ENCODE measurements around the gene DNAH10.

DNAH10 gene

GRCh38 chr12:123933214-123933613 is 171.1 kb downstream of the DNAH10 start:
- Histone ChIP-seq H3K4me3 (ENCODE audit: low read length) (no peak overlapping the region), H3K27me3 (ENCODE audit: control insufficient read depth, insufficient read depth, low read length) (peaks cover 9% of the 10 kb centered on the region), H3K4me1 (ENCODE audit: control insufficient read depth, insufficient read depth, low read length) (peaks cover under 1% of the 10 kb centered on the region), H3K36me3 (ENCODE audit: insufficient read depth, low read length) (peaks cover 19% of the 10 kb centered on the region), H3K4me2 (ENCODE audit: low read length) (no peak overlapping the region), H3K9ac (ENCODE audit: low read depth, low read length) (no peak overlapping the region), H3K9me3 (replicated peaks; ENCODE audit: low read length) (no peaks in the 10 kb centered on the region)

- Histone ChIP-seq H3K9ac (ENCODE audit: low read depth, low read length) (no peak overlapping the region), H3K9me3 (replicated peaks; ENCODE audit: low read length) (no peaks in the 10 kb centered on the region), H3K4me3 (ENCODE audit: low read length) (no peak overlapping the region), H3K4me1 (ENCODE audit: control insufficient read depth, insufficient read depth, low read length) (peaks cover 4% of the 10 kb centered on the region), H3K36me3 (ENCODE audit: insufficient read depth, low read length) (peaks cover 20% of the 10 kb centered on the region), H3K27me3 (ENCODE audit: control insufficient read depth, insufficient read depth, low read length) (peaks cover 4% of the 10 kb centered on the region), H3K4me2 (ENCODE audit: low read length) (no peak overlapping the region)
These were observed 172.0 kb downstream of the DNAH10 start for GRCh38 chr12:123934016-123934620.

- H3K4me1 ChIP-seq (ENCODE audit: control insufficient read depth, insufficient read depth, low read length), result peaks cover 4% of the 10 kb centered on the region
- no peak overlapping the region for H3K4me3 ChIP-seq (ENCODE audit: low read length)
- peaks cover 24% of the 10 kb centered on the region for H3K36me3 ChIP-seq (ENCODE audit: insufficient read depth, low read length)
- H3K9ac ChIP-seq (ENCODE audit: low read depth, low read length), result no peak overlapping the region
- no peaks in the 10 kb centered on the region for H3K27me3 ChIP-seq (ENCODE audit: control insufficient read depth, insufficient read depth, low read length)
- H3K9me3 ChIP-seq (replicated peaks; ENCODE audit: low read length), result no peaks in the 10 kb centered on the region
- H3K4me2 ChIP-seq (ENCODE audit: low read length), result no peak overlapping the region
These were observed 172.7 kb downstream of the DNAH10 start for GRCh38 chr12:123934829-123935228.

DNA sequence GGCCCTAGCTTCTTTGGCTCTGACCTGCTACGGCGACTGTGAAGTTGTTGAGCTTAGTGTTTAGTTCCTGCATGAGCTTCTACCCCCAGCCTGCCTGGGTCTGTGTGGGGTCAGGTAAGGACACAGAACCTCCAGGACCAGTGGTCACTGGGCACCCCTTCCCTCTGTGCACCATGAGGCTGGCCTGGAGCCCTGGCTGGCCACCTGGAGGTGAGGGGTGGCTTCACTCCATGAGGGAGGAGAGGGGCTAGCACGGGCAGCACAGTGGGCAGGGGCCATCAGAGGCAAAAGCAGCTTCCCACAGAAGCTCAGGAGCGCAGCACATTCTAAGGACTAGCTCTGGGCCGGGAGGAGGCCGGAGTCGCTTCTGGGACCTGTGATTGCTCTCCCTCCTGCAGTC is 173.9 kb downstream of the DNAH10 start:
- no peaks in the 10 kb centered on the region for H3K9me3 ChIP-seq (replicated peaks; ENCODE audit: low read length)
- H3K4me2 ChIP-seq (ENCODE audit: low read length), result no peak overlapping the region
- H3K4me1 ChIP-seq (ENCODE audit: control insufficient read depth, insufficient read depth, low read length), result peaks cover 4% of the 10 kb centered on the region
- H3K9ac ChIP-seq (ENCODE audit: low read depth, low read length), result no peak overlapping the region
- H3K4me3 ChIP-seq (ENCODE audit: low read length), result no peak overlapping the region
- H3K36me3 ChIP-seq (ENCODE audit: insufficient read depth, low read length), result peaks cover 33% of the 10 kb centered on the region
- no peaks in the 10 kb centered on the region for H3K27me3 ChIP-seq (ENCODE audit: control insufficient read depth, insufficient read depth, low read length)

DNA sequence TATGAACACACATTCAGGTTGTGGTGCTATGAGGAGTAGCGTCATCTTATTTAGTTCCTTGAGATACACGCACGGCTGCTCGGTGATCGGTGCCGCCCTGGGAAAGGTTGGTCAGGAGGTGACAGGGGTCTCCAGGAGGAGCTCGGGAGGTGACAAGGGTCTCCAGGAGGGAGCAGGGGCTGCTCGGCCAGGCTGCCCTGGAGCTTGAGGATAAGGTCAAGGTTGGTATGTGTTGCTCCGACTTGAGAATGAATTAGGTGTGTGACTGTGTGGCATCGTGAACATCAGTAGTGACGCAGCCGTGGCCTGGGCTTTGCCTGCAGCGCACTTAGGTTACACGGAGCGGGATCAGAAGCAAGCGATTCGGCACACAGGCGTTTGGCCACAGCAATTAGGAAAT is 174.4 kb downstream of the DNAH10 start:
- H3K27me3 ChIP-seq (ENCODE audit: control insufficient read depth, insufficient read depth, low read length), result no peaks in the 10 kb centered on the region
- H3K36me3 ChIP-seq (ENCODE audit: insufficient read depth, low read length), result peaks cover 38% of the 10 kb centered on the region
- no peak overlapping the region for H3K4me2 ChIP-seq (ENCODE audit: low read length)
- H3K4me1 ChIP-seq (ENCODE audit: control insufficient read depth, insufficient read depth, low read length), result peaks cover 4% of the 10 kb centered on the region
- no peak overlapping the region for H3K9ac ChIP-seq (ENCODE audit: low read depth, low read length)
- H3K9me3 ChIP-seq (replicated peaks; ENCODE audit: low read length), result no peaks in the 10 kb centered on the region
- no peak overlapping the region for H3K4me3 ChIP-seq (ENCODE audit: low read length)

DNA sequence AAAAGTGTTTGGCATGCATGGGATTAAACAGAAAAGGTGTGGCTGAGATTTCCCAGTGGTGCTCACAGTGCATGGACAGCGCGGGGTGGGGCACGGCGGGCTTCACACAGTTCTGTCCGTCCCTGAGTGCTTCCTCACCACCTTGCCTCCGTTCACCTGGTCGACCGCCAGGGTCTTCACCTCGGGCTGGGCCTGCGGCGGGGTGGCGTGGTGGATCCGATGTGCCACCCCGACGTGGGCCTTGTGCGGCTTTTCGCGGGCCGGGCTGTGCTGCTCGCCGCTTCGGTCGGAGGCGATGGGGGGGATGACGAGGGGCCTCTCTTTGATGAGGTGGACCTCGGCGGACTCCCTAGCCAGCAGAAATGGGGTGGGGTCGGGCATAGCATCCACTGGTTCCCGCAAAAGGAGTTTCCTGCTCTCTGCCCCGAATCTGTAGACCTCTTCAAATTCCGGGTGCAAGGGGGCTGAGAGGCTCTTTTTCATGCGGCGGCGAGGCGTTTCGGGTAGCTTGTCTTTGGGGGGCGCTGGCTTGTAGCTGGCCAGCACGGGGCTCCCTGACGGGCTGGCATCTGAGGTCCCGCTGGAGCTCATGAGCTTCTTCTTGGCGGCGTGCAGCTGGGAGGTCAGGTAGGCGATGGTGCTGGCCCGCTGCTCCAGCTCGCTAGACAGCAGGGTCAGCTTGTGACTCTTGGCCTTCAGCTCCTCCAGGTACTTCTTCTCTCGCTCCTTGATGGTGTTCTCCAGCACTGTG is 175.0 kb downstream of the DNAH10 start:
- H3K27me3 ChIP-seq (ENCODE audit: control insufficient read depth, insufficient read depth, low read length), result no peaks in the 10 kb centered on the region
- H3K4me2 ChIP-seq (ENCODE audit: low read length), result no peak overlapping the region
- no peak overlapping the region for H3K4me3 ChIP-seq (ENCODE audit: low read length)
- H3K4me1 ChIP-seq (ENCODE audit: control insufficient read depth, insufficient read depth, low read length), result peaks cover 10% of the 10 kb centered on the region
- peaks cover 44% of the 10 kb centered on the region for H3K36me3 ChIP-seq (ENCODE audit: insufficient read depth, low read length)
- H3K9me3 ChIP-seq (replicated peaks; ENCODE audit: low read length), result peaks cover 5% of the 10 kb centered on the region
- no peak overlapping the region for H3K9ac ChIP-seq (ENCODE audit: low read depth, low read length)

- H3K9ac ChIP-seq (ENCODE audit: low read depth, low read length), result no peak overlapping the region
- H3K36me3 ChIP-seq (ENCODE audit: insufficient read depth, low read length), result peaks cover 44% of the 10 kb centered on the region
- no peak overlapping the region for H3K4me3 ChIP-seq (ENCODE audit: low read length)
- H3K9me3 ChIP-seq (replicated peaks; ENCODE audit: low read length), result peaks cover 5% of the 10 kb centered on the region
- no peak overlapping the region for H3K4me2 ChIP-seq (ENCODE audit: low read length)
- H3K27me3 ChIP-seq (ENCODE audit: control insufficient read depth, insufficient read depth, low read length), result no peaks in the 10 kb centered on the region
- peaks cover 15% of the 10 kb centered on the region for H3K4me1 ChIP-seq (ENCODE audit: control insufficient read depth, insufficient read depth, low read length)
These were observed 175.8 kb downstream of the DNAH10 start for GRCh38 chr12:123937707-123938591.

DNA sequence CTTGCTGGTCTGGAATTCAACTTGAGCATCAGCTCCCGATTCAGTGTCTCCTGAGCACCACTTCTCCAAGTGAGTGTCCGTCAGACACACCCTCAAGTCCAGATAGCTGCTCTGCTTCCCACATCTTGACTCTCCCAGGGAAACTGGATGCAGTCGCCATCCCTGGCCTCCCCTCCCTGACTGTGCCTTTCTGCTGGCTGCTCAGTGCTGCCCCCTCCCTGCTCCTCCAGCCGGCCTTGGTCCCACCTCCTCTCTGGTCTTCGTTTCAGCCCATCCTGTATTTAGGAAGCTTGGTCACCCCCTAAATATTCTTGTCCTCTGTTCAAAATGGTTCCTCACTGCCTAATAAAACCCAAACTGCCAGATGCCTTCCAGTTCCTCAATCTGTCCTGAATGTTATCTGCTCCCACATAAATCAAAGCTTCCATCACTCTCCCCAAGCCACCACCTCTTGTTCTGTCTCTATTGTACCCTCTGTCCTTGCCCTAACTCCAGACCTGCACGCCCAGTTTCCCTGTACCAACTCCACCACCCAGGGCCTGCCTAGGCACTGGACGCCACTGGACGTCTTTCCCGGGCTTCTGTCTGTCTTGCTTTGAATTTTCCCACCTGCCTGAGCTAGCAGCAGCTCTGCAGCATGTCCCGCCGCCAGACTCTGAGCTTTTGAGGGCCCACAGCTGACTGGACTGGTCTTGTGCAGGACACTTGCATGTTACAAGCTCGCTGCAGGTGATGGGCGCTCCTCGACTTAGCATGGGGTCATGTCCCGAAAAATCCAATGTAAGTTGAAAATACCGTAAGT is 176.8 kb downstream of the DNAH10 start:
- Histone ChIP-seq H3K9me3 (replicated peaks; ENCODE audit: low read length) (peaks cover 5% of the 10 kb centered on the region), H3K27me3 (ENCODE audit: control insufficient read depth, insufficient read depth, low read length) (no peaks in the 10 kb centered on the region), H3K36me3 (ENCODE audit: insufficient read depth, low read length) (peaks cover 52% of the 10 kb centered on the region), H3K4me1 (ENCODE audit: control insufficient read depth, insufficient read depth, low read length) (peaks cover 24% of the 10 kb centered on the region), H3K4me3 (ENCODE audit: low read length) (no peak overlapping the region), H3K9ac (ENCODE audit: low read depth, low read length) (no peak overlapping the region), H3K4me2 (ENCODE audit: low read length) (no peak overlapping the region)

DNA sequence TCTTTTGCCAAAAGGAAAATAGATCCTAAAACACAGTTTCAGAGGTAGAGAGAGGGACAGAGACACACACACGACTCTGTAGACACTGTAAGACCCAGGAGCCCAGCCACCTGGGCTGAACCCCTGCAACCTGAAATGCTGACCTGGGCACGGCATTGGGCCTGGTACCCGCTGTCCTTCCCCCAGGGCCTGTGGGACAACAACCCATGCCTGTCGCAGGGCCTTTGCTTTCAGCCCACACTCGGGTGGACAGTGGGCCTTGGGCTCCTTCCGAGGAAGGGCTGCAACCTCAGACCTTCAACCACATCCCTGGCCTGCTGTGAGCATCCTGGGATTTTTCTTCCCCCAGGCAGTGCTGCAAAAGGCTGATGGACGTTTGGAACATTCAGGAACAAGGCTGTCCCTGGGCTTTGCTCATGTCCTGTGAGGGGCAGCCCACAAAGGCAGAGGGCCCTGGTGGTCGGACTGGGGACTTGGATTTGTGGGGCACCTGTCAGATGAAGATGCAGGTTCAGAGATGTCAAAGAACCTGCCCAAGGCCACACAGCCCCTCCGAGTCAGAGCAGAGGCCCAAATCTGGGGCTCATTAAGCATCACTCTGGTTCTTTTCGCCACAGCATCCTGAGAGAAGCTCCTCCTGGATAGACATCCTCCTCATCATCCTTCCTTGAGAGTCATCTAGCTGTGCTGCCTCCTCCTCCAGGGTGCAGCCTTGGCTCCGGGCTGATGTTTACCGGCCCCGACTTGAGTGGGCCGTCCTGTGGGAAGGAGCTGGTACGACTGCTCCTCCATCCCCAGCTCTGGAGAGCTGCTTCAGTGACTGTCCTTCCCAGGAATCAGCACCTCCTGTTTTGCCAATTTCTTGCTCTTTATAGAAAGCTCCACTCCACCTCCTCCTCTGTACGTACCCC is 177.9 kb downstream of the DNAH10 start:
- Histone ChIP-seq H3K4me3 (ENCODE audit: low read length) (no peak overlapping the region), H3K9ac (ENCODE audit: low read depth, low read length) (no peak overlapping the region), H3K4me2 (ENCODE audit: low read length) (no peak overlapping the region), H3K36me3 (ENCODE audit: insufficient read depth, low read length) (peaks cover 60% of the 10 kb centered on the region), H3K27me3 (ENCODE audit: control insufficient read depth, insufficient read depth, low read length) (no peaks in the 10 kb centered on the region), H3K4me1 (ENCODE audit: control insufficient read depth, insufficient read depth, low read length) (peaks cover 30% of the 10 kb centered on the region), H3K9me3 (replicated peaks; ENCODE audit: low read length) (peaks cover 5% of the 10 kb centered on the region)

DNA sequence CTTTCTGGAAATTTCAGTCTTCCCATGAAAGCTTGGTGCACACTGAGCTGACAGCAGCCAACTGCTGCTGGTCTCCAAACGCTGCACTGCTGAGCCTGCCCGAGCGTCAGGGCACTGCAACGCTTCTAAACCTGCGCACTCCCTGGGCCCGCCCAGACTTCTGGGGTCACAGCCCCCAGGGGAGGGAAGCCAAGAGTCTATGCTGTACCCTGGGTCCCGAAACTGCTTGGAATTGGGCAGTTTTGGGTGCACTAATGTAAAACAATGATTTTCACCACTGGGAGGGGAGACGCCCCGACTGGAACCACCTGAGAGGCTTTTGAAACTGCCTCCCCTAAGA is 178.5 kb downstream of the DNAH10 start:
- no peak overlapping the region for H3K9ac ChIP-seq (ENCODE audit: low read depth, low read length)
- H3K4me2 ChIP-seq (ENCODE audit: low read length), result no peak overlapping the region
- H3K27me3 ChIP-seq (ENCODE audit: control insufficient read depth, insufficient read depth, low read length), result no peaks in the 10 kb centered on the region
- H3K9me3 ChIP-seq (replicated peaks; ENCODE audit: low read length), result peaks cover 5% of the 10 kb centered on the region
- H3K4me1 ChIP-seq (ENCODE audit: control insufficient read depth, insufficient read depth, low read length), result peaks cover 30% of the 10 kb centered on the region
- no peak overlapping the region for H3K4me3 ChIP-seq (ENCODE audit: low read length)
- peaks cover 66% of the 10 kb centered on the region for H3K36me3 ChIP-seq (ENCODE audit: insufficient read depth, low read length)
